Kidney glomerular epithelial cell (primary cell): Measurements from ENCODE around the gene CPT1A.
"Not testable (repeated sequence)": the region's sequence is repeated elsewhere in the genome, so short reads cannot be mapped to it uniquely, and the experiment has no call there.

Experiments
- DNase-seq: peaks from one replicate; lab custom pipeline; 2025; lab: John Stamatoyannopoulos, UW

Gene CPT1A

GRCh38 chr11:68841718-68842426 is at the start of gene CPT1A:
TSS of gene CPT1A (minus strand) at chr11:68841916. CDS start at chr11:68815474, 26,442 bp downstream.
- no peak for DNase-seq

GRCh38 chr11:68890490-68891231 is 48.9 kb upstream of the CPT1A start:
- peak; percentile 48 for DNase-seq

GRCh38 chr11:68889948-68890446 is 48.3 kb upstream of the CPT1A start:
- DNase-seq: no peak

- not testable (repeated sequence) for DNase-seq
Measured at GRCh38 chr11:68884827-68885226, 43.1 kb upstream of the CPT1A start.

- no peak for DNase-seq
Measured at GRCh38 chr11:68882391-68882790, 40.7 kb upstream of the CPT1A start.

GRCh38 chr11:68881320-68881719 is 39.6 kb upstream of the CPT1A start:
- DNase-seq: no peak

- no peak for DNase-seq
Measured at GRCh38 chr11:68880851-68881250, 39.1 kb upstream of the CPT1A start.

GRCh38 chr11:68878022-68878421 is 36.3 kb upstream of the CPT1A start:
- DNase-seq: no peak

GRCh38 chr11:68872216-68873003 is 30.7 kb upstream of the CPT1A start:
- DNase-seq: no peak

GRCh38 chr11:68870470-68870869 is 28.8 kb upstream of the CPT1A start:
- DNase-seq: no peak

GRCh38 chr11:68868221-68868835 is 26.6 kb upstream of the CPT1A start:
- DNase-seq: no peak

GRCh38 chr11:68867066-68867465 is 25.4 kb upstream of the CPT1A start:
- no peak for DNase-seq

GRCh38 chr11:68865241-68865640 is 23.5 kb upstream of the CPT1A start:
- no peak for DNase-seq

GRCh38 chr11:68863553-68864265 is 22.0 kb upstream of the CPT1A start:
- no peak for DNase-seq

- DNase-seq: no peak
Measured at GRCh38 chr11:68862421-68862820, 20.7 kb upstream of the CPT1A start.

GRCh38 chr11:68859123-68859522 is 17.4 kb upstream of the CPT1A start:
- no peak for DNase-seq

- no peak for DNase-seq
Measured at GRCh38 chr11:68857037-68857586, 15.4 kb upstream of the CPT1A start.

GRCh38 chr11:68856425-68857030 is 14.8 kb upstream of the CPT1A start:
- DNase-seq: not testable (repeated sequence)

- DNase-seq: no peak
Measured at GRCh38 chr11:68855205-68855981, 13.7 kb upstream of the CPT1A start.
